ENCODE data around the gene AGPAT2.

The AGPAT2 gene

GRCh38 chr9:136673088-136673974, 13.9 kb downstream of the AGPAT2 start:
- TF ChIP-seq TAF1 (IDR thresholded peaks at IDR 0.05; ENCODE audit: borderline replicate concordance, insufficient read depth, low read length) (no peak), POLR2AphosphoS5 (IDR thresholded peaks at IDR 0.05; ENCODE audit: low read depth, low read length) (no peak; the same call in none of the 2 replicates), FOXP2 (optimal IDR thresholded peaks at IDR 0.05; ENCODE audit: borderline replicate concordance, extremely low read depth, extremely low read length, insufficient read depth) (no peak), SIN3A (IDR thresholded peaks at IDR 0.05; ENCODE audit: borderline replicate concordance, insufficient read depth, low read length) (no peak), REST (IDR thresholded peaks at IDR 0.05; ENCODE audit: insufficient read depth in 1 of 2, low read depth in 2 of 2, low read length in 2 of 2) (no peak)

GRCh38 chr9:136672431-136673087, 14.7 kb downstream of the AGPAT2 start:
- TF ChIP-seq TAF1 (IDR thresholded peaks at IDR 0.05; ENCODE audit: borderline replicate concordance, insufficient read depth, low read length) (no peak), REST (IDR thresholded peaks at IDR 0.05; ENCODE audit: insufficient read depth in 1 of 2, low read depth in 2 of 2, low read length in 2 of 2) (no peak), POLR2AphosphoS5 (IDR thresholded peaks at IDR 0.05; ENCODE audit: low read depth, low read length) (no peak), FOXP2 (optimal IDR thresholded peaks at IDR 0.05; ENCODE audit: borderline replicate concordance, extremely low read depth, extremely low read length, insufficient read depth) (no peak), SIN3A (IDR thresholded peaks at IDR 0.05; ENCODE audit: borderline replicate concordance, insufficient read depth, low read length) (no peak)

- TF ChIP-seq SIN3A (IDR thresholded peaks at IDR 0.05; ENCODE audit: borderline replicate concordance, insufficient read depth, low read length) (no peak), REST (IDR thresholded peaks at IDR 0.05; ENCODE audit: insufficient read depth in 1 of 2, low read depth in 2 of 2, low read length in 2 of 2) (no peak), POLR2AphosphoS5 (IDR thresholded peaks at IDR 0.05; ENCODE audit: low read depth, low read length) (no peak), TAF1 (IDR thresholded peaks at IDR 0.05; ENCODE audit: borderline replicate concordance, insufficient read depth, low read length) (no peak), FOXP2 (optimal IDR thresholded peaks at IDR 0.05; ENCODE audit: borderline replicate concordance, extremely low read depth, extremely low read length, insufficient read depth) (no peak)
Measured at GRCh38 chr9:136671646-136672430, 15.4 kb downstream of the AGPAT2 start.

GRCh38 chr9:136671254-136671614, 16.0 kb downstream of the AGPAT2 start:
- TF ChIP-seq REST (IDR thresholded peaks at IDR 0.05; ENCODE audit: insufficient read depth in 1 of 2, low read depth in 2 of 2, low read length in 2 of 2): no peak
- no peak for TF ChIP-seq FOXP2 (optimal IDR thresholded peaks at IDR 0.05; ENCODE audit: borderline replicate concordance, extremely low read depth, extremely low read length, insufficient read depth)
- no peak for TF ChIP-seq TAF1 (IDR thresholded peaks at IDR 0.05; ENCODE audit: borderline replicate concordance, insufficient read depth, low read length)
- TF ChIP-seq POLR2AphosphoS5 (IDR thresholded peaks at IDR 0.05; ENCODE audit: low read depth, low read length): no peak
- TF ChIP-seq SIN3A (IDR thresholded peaks at IDR 0.05; ENCODE audit: borderline replicate concordance, insufficient read depth, low read length): no peak

Measured in PFSK-1 (cell line).